ENCODE data around the gene PIGT. TPM values are rescaled to one million over a fixed set of nuclear protein-coding genes. Genes with fewer than 3 reads are reported as not detected.

The PIGT gene
- total and polyA plus RNA-seq, 2 of the 4 experiments (the other 2 are of a cell fraction): 31.2 to 145 TPM

DNA sequence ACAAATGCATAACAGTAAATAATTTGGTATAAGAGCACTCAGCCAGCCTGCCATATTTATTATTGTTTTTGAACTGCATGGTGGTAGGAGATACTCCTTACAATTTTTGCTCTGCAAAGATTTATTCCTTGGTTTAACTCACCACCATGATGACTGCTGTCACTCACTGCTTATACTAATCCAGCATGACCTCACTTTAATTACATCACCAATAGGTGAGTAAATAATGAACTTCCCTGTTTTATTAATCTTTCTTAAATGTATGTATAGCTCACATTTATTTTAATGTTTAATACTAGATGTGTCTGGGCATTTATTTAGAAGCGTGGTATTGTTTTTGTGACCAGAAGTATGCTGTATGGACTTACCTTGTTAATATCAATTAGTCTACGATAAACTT is 25.0 kb upstream of the PIGT start:
- intact Hi-C loops (cut with micrococcal nuclease): no loop called here
- dilution Hi-C loops (cut with HindIII; ENCODE audit: low sequenced_read_pairs, unreplicated experiment): no loop called here
- Histone ChIP-seq H4K5ac (ENCODE audit: low read depth, low read length) (no peak overlapping the region), H3K18ac (ENCODE audit: low read depth, low read length) (no peak overlapping the region), H3K4ac (ENCODE audit: low read depth, low read length) (no peak overlapping the region), H4K8ac (ENCODE audit: low read depth in 2 of 2, low read length in 2 of 2) (no peak overlapping the region), H2AK5ac (ENCODE audit: low read depth, low read length) (no peak overlapping the region), H3K4me1 (ENCODE audit: control insufficient read depth, insufficient read depth, low read length) (no peaks in the 10 kb centered on the region), H2AK9ac (replicated peaks; ENCODE audit: low read depth, low read length, poor library complexity) (no peak overlapping the region), H3K9ac (ENCODE audit: low read depth, low read length) (no peak overlapping the region), H3K27me3 (ENCODE audit: control insufficient read depth, insufficient read depth, low read length) (no peaks in the 10 kb centered on the region), H4K20me1 (ENCODE audit: insufficient read depth, low read length) (no peaks in the 10 kb centered on the region), H3K14ac (replicated peaks; ENCODE audit: low read depth, low read length) (no peak overlapping the region), H3K27ac (ENCODE audit: insufficient read depth, low read length) (no peak overlapping the region), H3K4me3 (ENCODE audit: insufficient read depth, low read depth, low read length) (no peak overlapping the region), H3K36me3 (ENCODE audit: control insufficient read depth, insufficient read depth, low read length) (no peaks in the 10 kb centered on the region), H3K56ac (ENCODE audit: extremely low read depth, insufficient read depth, low read length) (no peak overlapping the region), H3K79me1 (ENCODE audit: low read depth in 1 of 2, low read length in 2 of 2) (no peaks in the 10 kb centered on the region), H3K9me3 (ENCODE audit: control insufficient read depth, insufficient read depth, low read length) (no peaks in the 10 kb centered on the region), H2BK15ac (ENCODE audit: low read depth, low read length) (no peak overlapping the region), H2AFZ (replicated peaks; ENCODE audit: low read length, poor library complexity) (no peak overlapping the region), H3K4me2 (ENCODE audit: low read depth, low read length) (no peak overlapping the region), H3K23ac (ENCODE audit: low read depth, low read length) (no peak overlapping the region), H2BK120ac (ENCODE audit: low read depth, low read length) (no peak overlapping the region), H3K9me1 (ENCODE audit: insufficient read depth, low read length) (no peaks in the 10 kb centered on the region), H2BK5ac (ENCODE audit: low read depth, low read length, poor library complexity, severe bottlenecking) (no peak overlapping the region), H4K91ac (ENCODE audit: insufficient read depth, low read depth, low read length) (no peak overlapping the region), H2BK20ac (ENCODE audit: low read depth, low read length) (no peak overlapping the region)
- BruUV-seq (replicated peaks): no TSS peak
- CTCF ChIA-PET: interaction anchor here (0.6 to 1.2 kb wide), 3 partner anchors 17 to 790 kb away, joined by 3 to 6 read pairs (median 3); no protein-coding TSS in a partner anchor
- no CpG with 5 or more reads among the region's 2 CpGs for WGBS, 2 experiments (ENCODE audit: extremely low coverage in 2 of 2, insufficient read length in 1 of 2)
- POLR2A ChIA-PET (ENCODE audit: unreplicated experiment): no interaction called here
- ATAC-seq (ENCODE audit: low read depth) (no peak), DNase-seq (no peak)
- TF ChIP-seq RAD21 (IDR thresholded peaks at IDR 0.05; ENCODE audit: low read length) (no peak), CHD1 (IDR thresholded peaks at IDR 0.05; ENCODE audit: low read depth, low read length) (no peak), MXI1 (IDR thresholded peaks at IDR 0.05; ENCODE audit: borderline replicate concordance, low read depth, low read length) (no peak), NFE2L2 (IDR thresholded peaks at IDR 0.05; ENCODE audit: low read depth, low read length) (no peak), CEBPB (IDR thresholded peaks at IDR 0.05; ENCODE audit: low read depth, low read length) (no peak), RFX5 (IDR thresholded peaks at IDR 0.05; ENCODE audit: low read depth, low read length) (no peak), BHLHE40 (IDR thresholded peaks at IDR 0.05; ENCODE audit: low read depth, low read length) (no peak), FOS (IDR thresholded peaks at IDR 0.05; ENCODE audit: low read depth, low read length) (no peak), MAFK (IDR thresholded peaks at IDR 0.05; ENCODE audit: low read depth, low read length) (no peak), RCOR1 (IDR thresholded peaks at IDR 0.05; ENCODE audit: insufficient replicate concordance, low read length) (no peak)
- TF ChIP-seq, protein P1, sequence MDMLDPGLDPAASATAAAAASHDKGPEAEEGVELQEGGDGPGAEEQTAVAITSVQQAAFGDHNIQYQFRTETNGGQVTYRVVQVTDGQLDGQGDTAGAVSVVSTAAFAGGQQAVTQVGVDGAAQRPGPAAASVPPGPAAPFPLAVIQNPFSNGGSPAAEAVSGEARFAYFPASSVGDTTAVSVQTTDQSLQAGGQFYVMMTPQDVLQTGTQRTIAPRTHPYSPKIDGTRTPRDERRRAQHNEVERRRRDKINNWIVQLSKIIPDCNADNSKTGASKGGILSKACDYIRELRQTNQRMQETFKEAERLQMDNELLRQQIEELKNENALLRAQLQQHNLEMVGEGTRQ (IDR thresholded peaks at IDR 0.05; ENCODE audit: low read depth, low read length): no peak
- TF ChIP-seq, protein P2, sequence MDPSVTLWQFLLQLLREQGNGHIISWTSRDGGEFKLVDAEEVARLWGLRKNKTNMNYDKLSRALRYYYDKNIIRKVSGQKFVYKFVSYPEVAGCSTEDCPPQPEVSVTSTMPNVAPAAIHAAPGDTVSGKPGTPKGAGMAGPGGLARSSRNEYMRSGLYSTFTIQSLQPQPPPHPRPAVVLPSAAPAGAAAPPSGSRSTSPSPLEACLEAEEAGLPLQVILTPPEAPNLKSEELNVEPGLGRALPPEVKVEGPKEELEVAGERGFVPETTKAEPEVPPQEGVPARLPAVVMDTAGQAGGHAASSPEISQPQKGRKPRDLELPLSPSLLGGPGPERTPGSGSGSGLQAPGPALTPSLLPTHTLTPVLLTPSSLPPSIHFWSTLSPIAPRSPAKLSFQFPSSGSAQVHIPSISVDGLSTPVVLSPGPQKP (IDR thresholded peaks at IDR 0.05; ENCODE audit: borderline replicate concordance, low read depth, low read length): no peak
- TF ChIP-seq, protein P3, sequence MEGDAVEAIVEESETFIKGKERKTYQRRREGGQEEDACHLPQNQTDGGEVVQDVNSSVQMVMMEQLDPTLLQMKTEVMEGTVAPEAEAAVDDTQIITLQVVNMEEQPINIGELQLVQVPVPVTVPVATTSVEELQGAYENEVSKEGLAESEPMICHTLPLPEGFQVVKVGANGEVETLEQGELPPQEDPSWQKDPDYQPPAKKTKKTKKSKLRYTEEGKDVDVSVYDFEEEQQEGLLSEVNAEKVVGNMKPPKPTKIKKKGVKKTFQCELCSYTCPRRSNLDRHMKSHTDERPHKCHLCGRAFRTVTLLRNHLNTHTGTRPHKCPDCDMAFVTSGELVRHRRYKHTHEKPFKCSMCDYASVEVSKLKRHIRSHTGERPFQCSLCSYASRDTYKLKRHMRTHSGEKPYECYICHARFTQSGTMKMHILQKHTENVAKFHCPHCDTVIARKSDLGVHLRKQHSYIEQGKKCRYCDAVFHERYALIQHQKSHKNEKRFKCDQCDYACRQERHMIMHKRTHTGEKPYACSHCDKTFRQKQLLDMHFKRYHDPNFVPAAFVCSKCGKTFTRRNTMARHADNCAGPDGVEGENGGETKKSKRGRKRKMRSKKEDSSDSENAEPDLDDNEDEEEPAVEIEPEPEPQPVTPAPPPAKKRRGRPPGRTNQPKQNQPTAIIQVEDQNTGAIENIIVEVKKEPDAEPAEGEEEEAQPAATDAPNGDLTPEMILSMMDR (conservative IDR thresholded peaks at IDR 0.05; ENCODE audit: low read depth, low read length): no peak
- in situ Hi-C loops (cut with MboI; ENCODE audit: low sequenced_read_pairs): no loop called here

All from IMR-90 (cell line).